Parathyroid adenoma (tissue), 2 donors: Measurements from ENCODE around the gene ASXL2.

Experiments
- H2AFZ ChIP-seq: fragments of 300-600 bp; sonication (generic); one replicate; pipeline ENCODE4 v1.7.0; 2017; ENCODE audit warnings: antibody characterized with exemption, mild to moderate bottlenecking
- H3K27ac ChIP-seq: fragments of 300-600 bp; sonication (generic); one replicate; pipeline ENCODE4 v1.7.0; 2017
- H3K27me3 ChIP-seq: fragments of 300-600 bp; sonication (generic); one replicate; pipeline ENCODE4 v1.7.0; 2017; ENCODE audit warnings: low read length; ENCODE audit not compliant: control insufficient read depth, insufficient read depth
- H3K36me3 ChIP-seq: fragments of 300-600 bp; sonication (generic); one replicate; pipeline ENCODE4 v1.7.0; 2017; ENCODE audit warnings: low read length; ENCODE audit not compliant: control insufficient read depth, insufficient read depth
- H3K4me1 ChIP-seq: fragments of 300-600 bp; sonication (generic); one replicate; pipeline ENCODE4 v1.7.0; 2017; ENCODE audit warnings: control low read depth
- H3K4me2 ChIP-seq: fragments of 300-600 bp; sonication (generic); one replicate; pipeline ENCODE4 v1.7.0; 2017; ENCODE audit warnings: low read length
- H3K4me3 ChIP-seq: fragments of 300-600 bp; sonication (generic); one replicate; pipeline ENCODE4 v1.7.0; 2017; ENCODE audit warnings: low read depth, low read length
- H3K79me2 ChIP-seq: fragments of 300-600 bp; sonication (generic); one replicate; pipeline ENCODE4 v1.7.0; 2017; ENCODE audit warnings: control low read depth
- H3K9ac ChIP-seq: fragments of 300-600 bp; sonication (generic); one replicate; pipeline ENCODE4 v1.7.0; 2017; ENCODE audit warnings: mild to moderate bottlenecking
- H3K9me3 ChIP-seq: fragments of 300-600 bp; sonication (generic); one replicate; pipeline ENCODE4 v1.7.0; 2017; ENCODE audit warnings: low read length; ENCODE audit not compliant: control insufficient read depth
- TF ChIP-seq, protein P1 (sequence below): fragments of 300-600 bp; sonication (generic); IDR thresholded peaks from one replicate; pipeline ENCODE4 v1.7.0; 2017; ENCODE audit warnings: antibody characterized with exemption, mild to moderate bottlenecking
- donor health status: primary hyperparathyroidism.

Gene ASXL2

DNA sequence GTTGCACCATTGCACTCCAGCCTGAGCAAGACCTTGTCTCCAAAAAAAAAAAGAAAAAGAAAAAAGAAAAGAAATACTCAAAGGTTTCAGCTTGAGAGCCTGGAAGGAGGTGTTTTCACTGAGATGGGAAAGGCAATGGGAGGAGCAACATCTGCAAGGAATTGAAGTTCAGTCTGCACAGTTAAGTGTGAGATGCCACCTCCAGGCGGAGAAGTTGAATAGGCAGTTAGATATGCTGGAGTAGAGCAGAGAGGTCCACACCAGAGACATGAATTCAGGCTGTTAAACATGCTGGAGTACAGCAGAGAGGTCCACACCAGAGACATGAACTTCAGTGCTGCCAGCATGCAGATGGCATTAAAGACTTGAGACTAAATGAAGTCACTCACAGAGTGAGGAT is 163.5 kb downstream of the ASXL2 start:
- Histone ChIP-seq H2AFZ (no peak overlapping the region), H3K36me3 (no peaks in the 10 kb centered on the region)

DNA sequence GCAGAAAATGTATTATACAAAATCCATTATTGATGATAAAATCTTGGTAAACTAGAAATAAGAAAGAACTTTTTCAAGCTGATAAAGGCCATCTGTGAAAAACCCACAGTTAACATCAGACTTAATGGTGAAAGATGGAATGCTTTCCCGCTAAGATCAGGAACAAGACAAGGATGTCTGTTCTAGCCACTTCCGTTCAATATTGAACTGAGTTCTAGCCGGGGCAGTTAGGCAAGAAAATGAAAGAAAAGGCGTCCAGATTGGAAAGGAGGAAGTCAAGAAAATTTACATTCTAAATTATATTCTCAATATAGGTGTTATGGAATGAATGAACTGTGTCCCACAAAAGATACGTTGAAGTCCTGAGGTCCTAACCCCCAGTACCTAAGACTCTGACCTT is 165.8 kb downstream of the ASXL2 start:
- no peaks in the 10 kb centered on the region for H3K9me3 ChIP-seq
- TF ChIP-seq, protein P1, sequence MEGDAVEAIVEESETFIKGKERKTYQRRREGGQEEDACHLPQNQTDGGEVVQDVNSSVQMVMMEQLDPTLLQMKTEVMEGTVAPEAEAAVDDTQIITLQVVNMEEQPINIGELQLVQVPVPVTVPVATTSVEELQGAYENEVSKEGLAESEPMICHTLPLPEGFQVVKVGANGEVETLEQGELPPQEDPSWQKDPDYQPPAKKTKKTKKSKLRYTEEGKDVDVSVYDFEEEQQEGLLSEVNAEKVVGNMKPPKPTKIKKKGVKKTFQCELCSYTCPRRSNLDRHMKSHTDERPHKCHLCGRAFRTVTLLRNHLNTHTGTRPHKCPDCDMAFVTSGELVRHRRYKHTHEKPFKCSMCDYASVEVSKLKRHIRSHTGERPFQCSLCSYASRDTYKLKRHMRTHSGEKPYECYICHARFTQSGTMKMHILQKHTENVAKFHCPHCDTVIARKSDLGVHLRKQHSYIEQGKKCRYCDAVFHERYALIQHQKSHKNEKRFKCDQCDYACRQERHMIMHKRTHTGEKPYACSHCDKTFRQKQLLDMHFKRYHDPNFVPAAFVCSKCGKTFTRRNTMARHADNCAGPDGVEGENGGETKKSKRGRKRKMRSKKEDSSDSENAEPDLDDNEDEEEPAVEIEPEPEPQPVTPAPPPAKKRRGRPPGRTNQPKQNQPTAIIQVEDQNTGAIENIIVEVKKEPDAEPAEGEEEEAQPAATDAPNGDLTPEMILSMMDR: no peak
- H3K36me3 ChIP-seq: no peaks in the 10 kb centered on the region
- H3K4me2 ChIP-seq: no peak overlapping the region
- H3K27ac ChIP-seq: no peak overlapping the region
- H3K27me3 ChIP-seq: no peaks in the 10 kb centered on the region
- no peak overlapping the region for H3K9ac ChIP-seq
- H2AFZ ChIP-seq: no peak overlapping the region
- no peaks in the 10 kb centered on the region for H3K4me1 ChIP-seq
- no peaks in the 10 kb centered on the region for H3K79me2 ChIP-seq
- H3K4me3 ChIP-seq: no peak overlapping the region

More for the DNA sequence above, 163.5 kb downstream of the ASXL2 start:
- Histone ChIP-seq H3K9ac (no peak overlapping the region), H3K4me1 (no peaks in the 10 kb centered on the region), H3K4me3 (no peak overlapping the region), H3K27ac (no peak overlapping the region), H3K27me3 (no peaks in the 10 kb centered on the region), H3K9me3 (no peaks in the 10 kb centered on the region), H3K4me2 (no peak overlapping the region), H3K79me2 (no peaks in the 10 kb centered on the region)
- TF ChIP-seq, protein P1: no peak

DNA sequence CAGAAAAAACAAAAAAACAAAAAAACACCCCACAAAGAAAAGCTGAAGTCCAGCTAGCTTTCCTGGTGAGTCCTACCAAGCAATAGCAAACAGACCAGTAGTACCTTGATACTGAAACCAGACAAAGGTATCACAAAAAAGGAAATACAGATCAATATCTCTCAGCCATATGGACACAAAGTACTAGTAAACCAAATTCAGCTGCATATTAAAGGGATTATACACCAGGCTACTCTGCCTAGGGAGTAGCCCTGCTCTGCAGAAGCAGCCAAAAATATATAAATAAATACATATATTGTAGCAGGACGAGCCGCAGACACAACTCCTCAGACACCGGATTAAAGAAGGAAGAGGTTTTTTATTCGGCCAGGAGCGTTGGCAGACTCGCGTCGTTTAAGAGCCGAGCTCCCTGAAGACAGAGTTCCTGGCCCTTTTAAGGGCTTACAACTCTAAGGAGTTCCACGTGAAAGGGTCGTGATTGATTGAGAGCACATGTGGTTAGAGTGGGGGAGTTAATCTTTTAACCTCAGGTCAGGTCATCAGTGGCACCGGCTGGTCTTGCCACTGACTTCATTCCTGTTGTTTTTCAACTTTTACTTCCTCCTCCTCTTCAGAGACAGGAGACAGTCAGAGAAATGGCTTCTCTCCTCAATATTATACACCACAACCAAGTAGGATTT is 166.5 kb downstream of the ASXL2 start:
- no peaks in the 10 kb centered on the region for H3K36me3 ChIP-seq

DNA sequence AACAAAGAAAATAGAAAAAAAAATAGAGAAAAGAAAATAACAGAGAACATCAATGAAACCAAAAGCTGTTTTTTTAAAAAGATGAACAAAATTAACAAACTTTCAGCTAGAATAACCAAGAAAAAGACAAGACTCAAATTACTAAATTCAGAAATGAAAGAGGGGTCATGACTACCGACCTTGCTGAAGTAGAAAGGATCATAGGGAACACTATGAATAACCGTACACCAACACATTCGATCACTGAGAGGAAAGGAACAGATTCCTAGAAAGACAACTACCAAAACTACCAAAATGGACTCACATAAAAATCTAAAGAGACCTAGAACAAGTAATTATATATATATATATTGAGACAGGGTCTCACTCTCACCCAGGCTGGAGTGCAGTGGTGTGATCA is 167.5 kb downstream of the ASXL2 start:
- H3K79me2 ChIP-seq: no peaks in the 10 kb centered on the region
- H3K9ac ChIP-seq: no peak overlapping the region
- TF ChIP-seq, protein P1: no peak
- H2AFZ ChIP-seq: no peak overlapping the region
- H3K4me3 ChIP-seq: no peak overlapping the region
- no peaks in the 10 kb centered on the region for H3K9me3 ChIP-seq
- H3K4me2 ChIP-seq: no peak overlapping the region
- H3K27ac ChIP-seq: no peak overlapping the region
- H3K36me3 ChIP-seq: no peaks in the 10 kb centered on the region
- H3K4me1 ChIP-seq: no peaks in the 10 kb centered on the region
- no peaks in the 10 kb centered on the region for H3K27me3 ChIP-seq

More for the DNA sequence above, 166.5 kb downstream of the ASXL2 start:
- H3K79me2 ChIP-seq: no peaks in the 10 kb centered on the region
- H3K9me3 ChIP-seq: no peaks in the 10 kb centered on the region
- no peak overlapping the region for H3K9ac ChIP-seq
- H3K4me3 ChIP-seq: no peak overlapping the region
- H3K4me2 ChIP-seq: no peak overlapping the region
- no peaks in the 10 kb centered on the region for H3K4me1 ChIP-seq
- TF ChIP-seq, protein P1: no peak
- H3K27me3 ChIP-seq: no peaks in the 10 kb centered on the region
- no peak overlapping the region for H3K27ac ChIP-seq
- no peak overlapping the region for H2AFZ ChIP-seq

DNA sequence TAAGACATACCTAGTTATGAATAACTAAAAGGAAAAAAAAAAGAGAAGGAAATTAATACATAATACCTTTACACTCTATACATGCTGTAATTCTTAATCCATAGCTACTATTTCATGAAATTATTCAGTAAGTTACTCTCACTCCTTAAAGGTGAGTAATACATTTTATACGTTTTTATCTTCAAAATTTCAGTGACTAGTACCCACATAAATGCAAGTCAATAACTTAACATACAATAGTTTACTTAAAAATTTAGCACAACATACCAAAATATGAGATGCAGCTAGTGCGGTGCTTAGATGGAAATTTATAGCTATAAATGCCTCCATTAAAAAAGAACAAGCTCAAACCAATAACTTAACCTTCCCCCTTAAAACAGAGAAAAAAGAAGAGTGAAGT is 168.9 kb downstream of the ASXL2 start:
- no peak overlapping the region for H3K4me3 ChIP-seq
- H3K9me3 ChIP-seq: no peaks in the 10 kb centered on the region
- no peak overlapping the region for H3K9ac ChIP-seq
- no peak overlapping the region for H2AFZ ChIP-seq
- no peaks in the 10 kb centered on the region for H3K36me3 ChIP-seq
- H3K27me3 ChIP-seq: no peaks in the 10 kb centered on the region
- H3K4me2 ChIP-seq: no peak overlapping the region
- TF ChIP-seq, protein P1: no peak
- no peaks in the 10 kb centered on the region for H3K4me1 ChIP-seq
- no peak overlapping the region for H3K27ac ChIP-seq
- no peaks in the 10 kb centered on the region for H3K79me2 ChIP-seq
